MM.1S (cell line): ENCODE measurements around the gene ETV6.

ENCODE experiments used
- EZH2 ChIP-seq: fragments of 300-600 bp; sonication (generic); optimal IDR thresholded peaks from 2 replicates; pipeline ENCODE3; 2017; ENCODE audit warnings: low read depth, mild to moderate bottlenecking, antibody characterized with exemption, low read length, mixed read lengths
- TF ChIP-seq, protein P1 (sequence below): fragments of 300-600 bp; sonication (generic); IDR thresholded peaks from 2 replicates; pipeline ENCODE4 v1.5.1; 2016; ENCODE audit warnings: antibody characterized with exemption, low read length, mixed read lengths

DNA sequence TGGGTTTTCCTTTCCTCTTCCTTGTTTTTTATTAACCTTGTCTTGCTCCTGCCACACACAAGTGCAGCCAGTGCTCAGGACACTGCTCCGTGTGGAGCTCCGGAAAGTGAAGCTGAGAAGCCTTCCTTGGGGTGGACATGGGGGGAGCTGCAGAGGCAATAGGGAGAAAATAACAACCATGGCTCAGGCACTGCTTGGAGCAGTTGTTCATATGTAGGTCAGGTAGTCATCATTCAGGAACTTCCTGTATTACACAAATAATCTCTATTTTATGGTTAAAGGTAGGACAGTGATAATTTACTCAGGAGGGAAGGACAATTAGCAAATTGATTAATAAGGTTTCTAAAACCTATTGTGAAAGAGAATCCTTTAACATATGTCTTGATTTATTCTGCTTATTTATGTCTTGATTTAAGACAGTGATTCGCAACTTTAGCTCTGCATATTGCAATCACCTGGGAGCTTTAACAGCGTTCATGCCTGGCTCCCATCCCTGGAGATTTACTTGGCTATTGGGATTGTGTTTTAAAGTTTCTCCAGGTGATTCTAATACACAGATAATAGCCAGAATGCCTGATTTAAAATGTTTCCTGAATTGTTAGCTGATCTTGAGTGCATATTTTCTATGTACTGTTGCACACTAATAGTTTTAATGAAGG lies 92.1 kb downstream of the ETV6 start:
- no peak for TF ChIP-seq EZH2
- TF ChIP-seq, protein P1, sequence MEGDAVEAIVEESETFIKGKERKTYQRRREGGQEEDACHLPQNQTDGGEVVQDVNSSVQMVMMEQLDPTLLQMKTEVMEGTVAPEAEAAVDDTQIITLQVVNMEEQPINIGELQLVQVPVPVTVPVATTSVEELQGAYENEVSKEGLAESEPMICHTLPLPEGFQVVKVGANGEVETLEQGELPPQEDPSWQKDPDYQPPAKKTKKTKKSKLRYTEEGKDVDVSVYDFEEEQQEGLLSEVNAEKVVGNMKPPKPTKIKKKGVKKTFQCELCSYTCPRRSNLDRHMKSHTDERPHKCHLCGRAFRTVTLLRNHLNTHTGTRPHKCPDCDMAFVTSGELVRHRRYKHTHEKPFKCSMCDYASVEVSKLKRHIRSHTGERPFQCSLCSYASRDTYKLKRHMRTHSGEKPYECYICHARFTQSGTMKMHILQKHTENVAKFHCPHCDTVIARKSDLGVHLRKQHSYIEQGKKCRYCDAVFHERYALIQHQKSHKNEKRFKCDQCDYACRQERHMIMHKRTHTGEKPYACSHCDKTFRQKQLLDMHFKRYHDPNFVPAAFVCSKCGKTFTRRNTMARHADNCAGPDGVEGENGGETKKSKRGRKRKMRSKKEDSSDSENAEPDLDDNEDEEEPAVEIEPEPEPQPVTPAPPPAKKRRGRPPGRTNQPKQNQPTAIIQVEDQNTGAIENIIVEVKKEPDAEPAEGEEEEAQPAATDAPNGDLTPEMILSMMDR, result no peak
